HEK293 (cell line): ENCODE data around the gene SIKE1.

Source experiments
- CTCF ChIP-seq: fragments of 450-650 bp; formaldehyde crosslinking; IDR thresholded peaks from 2 replicates; pipeline ENCODE4 v1.5.1; 2016; ENCODE audit warnings: missing biosample characterization, missing genetic modification characterization
- REST ChIP-seq: fragments of 450-650 bp; formaldehyde crosslinking; IDR thresholded peaks from 2 replicates; pipeline ENCODE4 v1.5.1; 2016; ENCODE audit warnings: missing biosample characterization, missing genetic modification characterization
- SP2 ChIP-seq: fragments of 450-650 bp; formaldehyde crosslinking; IDR thresholded peaks from 2 replicates; pipeline ENCODE4 v1.5.1; 2016; ENCODE audit warnings: missing biosample characterization, missing genetic modification characterization
- ZBTB48 ChIP-seq: fragments of 450-650 bp; formaldehyde crosslinking; IDR thresholded peaks from 2 replicates; pipeline ENCODE4 v1.5.1; 2016; ENCODE audit warnings: missing biosample characterization, missing genetic modification characterization
- ZNF112 ChIP-seq: fragments of 450-650 bp; formaldehyde crosslinking; IDR thresholded peaks from 2 replicates; pipeline ENCODE4 v1.5.0; 2017; ENCODE audit warnings: missing biosample characterization, missing genetic modification characterization
- ZNF138 ChIP-seq: fragments of 450-650 bp; formaldehyde crosslinking; IDR thresholded peaks from 2 replicates; pipeline ENCODE4 v1.5.1; 2016; ENCODE audit warnings: missing biosample characterization, missing genetic modification characterization, borderline replicate concordance
- ZNF18 ChIP-seq: fragments of 450-650 bp; formaldehyde crosslinking; IDR thresholded peaks from 2 replicates; pipeline ENCODE4 v1.5.1; 2016; ENCODE audit warnings: missing biosample characterization, missing genetic modification characterization
- ZNF324 ChIP-seq: fragments of 450-650 bp; formaldehyde crosslinking; IDR thresholded peaks from 2 replicates; pipeline ENCODE4 v1.5.1; 2016; ENCODE audit warnings: missing biosample characterization, missing genetic modification characterization
- ZNF621 ChIP-seq: fragments of 450-650 bp; formaldehyde crosslinking; IDR thresholded peaks from 2 replicates; pipeline ENCODE4 v1.5.1; 2017; ENCODE audit warnings: missing biosample characterization, missing genetic modification characterization

- no peak for TF ChIP-seq REST (tag by site-specific recombination)
- peak; percentile 85 for TF ChIP-seq CTCF (tag by site-specific recombination)
- peak; percentile 52 for TF ChIP-seq SP2 (tag by site-specific recombination)
- TF ChIP-seq ZNF324 (tag by site-specific recombination): peak; percentile 91
- TF ChIP-seq ZNF621 (tag by site-specific recombination): no peak
- TF ChIP-seq ZNF112 (tag by site-specific recombination): no peak
- no peak for TF ChIP-seq ZNF138 (tag by site-specific recombination)
- 0 out of 2 replicates have a peak, but pooled peaks have one; percentile 17 for TF ChIP-seq ZNF18
- no peak for TF ChIP-seq ZBTB48
Measured at GRCh38 chr1:114757455-114758255, 22.8 kb downstream of the SIKE1 start, which contains the start of gene CSDE1.
